Measurements from ENCODE around the gene GIGYF2.
"Not testable (repeated sequence)": the region's sequence is repeated elsewhere in the genome, so short reads cannot be mapped to it uniquely, and the experiment has no call there.

The GIGYF2 gene

DNA sequence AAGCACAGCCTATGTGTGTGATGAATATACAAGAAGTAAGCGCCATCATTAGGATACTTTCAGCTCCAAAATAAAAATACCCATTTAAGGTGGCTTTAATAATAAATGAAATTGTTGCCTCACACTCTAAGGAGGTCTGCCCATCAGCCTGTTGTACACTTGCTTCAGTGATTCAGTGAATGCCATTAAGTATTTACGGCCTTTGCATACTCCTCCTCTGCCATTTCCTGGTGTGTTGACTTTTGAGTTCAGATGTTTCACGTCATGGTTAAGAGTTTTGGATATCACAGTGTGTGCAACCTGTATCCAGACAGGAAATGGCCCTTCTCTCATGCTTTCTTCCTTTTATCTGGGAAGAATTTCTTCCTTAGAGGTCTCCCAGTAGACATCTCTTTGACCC is 134.4 kb downstream of the GIGYF2 start:
- DNase-seq: no peak

DNA sequence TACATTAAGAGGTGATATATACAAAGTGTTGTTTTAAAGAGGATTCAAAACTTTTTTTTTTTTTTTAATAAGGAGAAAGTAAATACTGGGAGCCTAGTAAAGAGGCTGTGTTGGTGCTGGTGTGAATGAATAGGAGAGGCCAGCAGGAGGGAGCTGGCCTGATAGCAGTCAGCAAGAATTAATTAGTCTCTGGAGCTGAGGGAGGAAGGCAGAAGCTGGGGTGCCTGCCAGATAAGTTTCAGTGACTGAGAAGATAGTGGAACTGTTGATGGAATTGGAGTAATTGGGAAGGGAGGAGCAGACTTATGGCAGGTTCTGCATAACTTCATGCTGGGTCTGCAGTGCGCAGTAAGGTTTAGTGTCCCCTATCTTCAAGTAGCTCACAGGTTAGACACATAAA is 136.7 kb downstream of the GIGYF2 start:
- DNase-seq: no peak

DNA sequence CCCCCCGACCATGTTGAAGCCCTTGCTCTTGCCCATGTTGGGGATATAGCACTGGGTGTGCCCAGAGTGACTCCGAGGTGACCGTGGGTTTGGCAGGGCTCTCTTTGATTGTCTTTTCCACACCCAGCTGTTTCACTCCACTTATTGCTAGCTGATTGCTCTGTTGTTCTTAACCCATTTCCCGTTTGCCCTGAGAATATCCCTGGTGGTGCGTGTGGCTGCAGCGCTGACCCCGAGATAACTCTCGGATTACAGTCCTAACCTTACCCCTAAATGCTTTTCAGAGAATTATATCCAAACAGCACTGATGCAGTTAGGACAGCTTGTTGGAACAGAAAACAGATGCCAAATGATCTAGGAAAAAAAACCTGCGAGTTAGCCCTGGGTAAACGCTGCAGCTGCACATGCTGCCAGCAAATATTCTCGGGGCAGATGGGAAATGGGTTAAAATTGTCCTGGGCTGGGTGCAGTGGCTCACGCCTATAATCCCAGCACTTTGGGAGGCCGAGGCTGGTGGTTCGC is 138.6 kb downstream of the GIGYF2 start:
- no peak for DNase-seq

DNA sequence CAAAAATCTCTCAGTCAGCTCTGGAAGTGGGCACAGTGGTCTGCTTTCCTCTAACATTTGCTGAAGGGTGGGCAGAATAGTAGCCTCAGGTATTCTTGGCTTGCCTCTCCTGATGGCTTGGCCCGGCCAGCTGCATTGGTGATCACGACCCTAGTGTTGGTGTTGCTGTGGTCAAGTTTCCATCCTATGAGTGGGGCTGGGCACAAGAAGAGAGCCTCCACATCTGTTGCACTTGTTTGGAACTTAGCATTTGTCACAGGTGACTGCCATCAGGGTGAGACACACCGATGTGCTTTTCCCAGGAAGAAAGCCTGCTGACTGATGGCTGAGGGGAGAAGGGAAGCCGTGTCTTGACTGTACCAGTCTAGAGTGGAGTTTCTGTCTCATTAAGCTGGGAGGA is 139.8 kb downstream of the GIGYF2 start:
- DNase-seq: no peak

DNA sequence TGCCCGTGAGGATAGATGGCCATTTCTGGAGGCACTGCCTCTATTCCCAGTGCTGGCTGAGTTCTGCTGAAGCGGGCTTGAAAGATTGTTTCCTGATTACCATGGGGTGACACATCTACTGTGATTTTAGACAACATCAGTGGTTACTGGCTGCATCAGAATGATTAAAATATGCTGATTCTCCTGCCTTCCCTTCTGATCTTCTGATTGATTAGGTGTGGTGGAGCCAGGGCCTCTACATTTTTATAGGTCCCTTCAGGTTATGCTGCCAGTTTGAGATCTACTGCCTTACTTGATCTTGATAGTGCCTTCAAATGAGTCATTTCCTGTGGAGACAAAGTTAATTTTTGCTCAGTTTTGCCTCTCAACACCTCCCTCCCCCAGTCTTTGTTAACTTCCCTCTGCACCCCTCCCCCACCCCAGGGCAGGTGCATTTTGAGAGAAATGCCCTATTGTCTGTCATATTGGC is 141.3 kb downstream of the GIGYF2 start:
- DNase-seq: peak; percentile 90

DNA sequence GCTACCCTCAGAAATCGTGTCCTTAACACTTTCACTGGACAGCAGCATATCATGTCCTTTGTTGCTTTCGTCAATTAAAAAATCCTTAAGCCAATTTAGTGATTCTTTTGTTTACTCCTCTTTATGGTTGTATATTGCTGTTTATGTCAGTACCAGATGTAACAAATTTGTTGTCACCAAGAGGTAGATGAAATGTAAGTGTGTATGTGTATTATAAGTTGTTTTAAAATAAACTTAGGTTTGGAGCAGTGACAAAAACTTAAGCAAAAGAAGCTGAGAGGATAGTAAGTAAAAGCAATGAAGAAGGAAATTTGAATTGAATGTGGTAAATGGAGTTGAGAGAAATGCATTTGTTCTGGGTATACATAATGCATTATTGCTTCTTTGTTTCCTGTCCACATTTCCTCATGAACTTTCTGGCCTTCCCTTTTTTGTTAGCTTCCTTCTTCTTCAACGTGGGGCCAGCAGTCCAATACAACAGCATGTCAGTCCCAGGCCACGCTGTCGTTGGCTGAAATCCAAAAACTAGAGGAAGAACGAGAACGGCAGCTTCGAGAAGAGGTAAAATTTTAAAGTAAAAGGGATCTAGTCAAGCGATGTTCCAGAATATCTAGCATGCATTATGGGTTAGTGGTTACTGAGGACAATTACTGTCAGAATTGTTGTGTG is 142.4 kb downstream of the GIGYF2 start:
- peak; percentile 6 for DNase-seq

DNA sequence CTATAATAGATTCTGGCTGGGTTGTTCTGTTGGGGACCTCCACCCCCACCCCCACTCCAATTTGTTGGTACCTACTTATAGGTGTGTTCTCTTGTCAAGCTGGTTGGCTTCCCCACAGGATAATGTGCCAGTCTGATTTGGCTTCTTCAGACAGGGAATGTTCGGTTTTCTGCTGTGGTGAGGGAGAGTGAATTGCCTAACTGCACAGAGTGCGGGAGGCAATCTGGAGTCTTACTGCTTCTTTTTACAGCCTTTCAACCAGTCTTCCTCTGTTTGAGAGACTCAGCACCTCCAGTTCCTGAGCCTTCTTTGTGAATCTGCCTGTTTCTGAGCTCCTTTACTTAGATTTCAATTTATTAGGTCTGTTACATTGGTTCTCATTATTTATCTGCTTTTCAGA is 145.6 kb downstream of the GIGYF2 start:
- no peak for DNase-seq

DNA sequence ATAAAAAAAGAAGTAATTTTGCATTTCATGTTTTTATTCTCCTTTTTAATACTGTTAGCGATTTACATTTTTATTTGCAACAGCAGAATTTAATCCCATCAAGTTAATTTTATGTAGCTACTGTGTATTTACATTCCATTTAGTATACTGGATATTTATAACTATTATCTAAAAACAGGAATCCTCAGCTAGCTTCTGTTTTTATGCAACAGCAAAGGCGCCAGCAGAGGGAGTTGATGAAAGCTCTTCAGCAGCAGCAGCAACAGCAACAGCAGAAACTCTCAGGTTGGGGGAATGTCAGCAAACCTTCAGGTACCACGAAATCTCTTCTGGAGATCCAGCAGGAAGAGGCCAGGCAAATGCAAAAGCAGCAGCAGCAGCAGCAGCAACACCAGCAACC is 146.7 kb downstream of the GIGYF2 start:
- no peak for DNase-seq

DNA sequence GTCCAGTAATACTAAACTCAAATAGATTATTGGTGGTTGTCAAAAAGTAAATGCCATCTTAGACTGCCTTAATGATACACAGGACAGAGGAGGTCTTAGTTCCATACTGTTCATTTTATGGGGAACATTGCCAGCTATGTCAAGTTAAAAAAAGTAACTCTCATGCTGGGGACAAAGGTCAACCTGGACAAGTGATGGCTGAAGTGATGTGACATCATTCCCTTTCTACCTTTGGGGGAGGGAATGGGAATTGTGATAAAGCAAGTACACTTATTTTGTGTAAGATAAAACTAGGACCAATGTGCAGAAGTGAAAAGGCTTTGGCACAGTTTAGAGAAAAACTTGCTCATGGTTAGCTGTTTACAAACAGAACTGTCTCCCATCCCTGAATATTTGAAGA is 148.9 kb downstream of the GIGYF2 start:
- no peak for DNase-seq

DNA sequence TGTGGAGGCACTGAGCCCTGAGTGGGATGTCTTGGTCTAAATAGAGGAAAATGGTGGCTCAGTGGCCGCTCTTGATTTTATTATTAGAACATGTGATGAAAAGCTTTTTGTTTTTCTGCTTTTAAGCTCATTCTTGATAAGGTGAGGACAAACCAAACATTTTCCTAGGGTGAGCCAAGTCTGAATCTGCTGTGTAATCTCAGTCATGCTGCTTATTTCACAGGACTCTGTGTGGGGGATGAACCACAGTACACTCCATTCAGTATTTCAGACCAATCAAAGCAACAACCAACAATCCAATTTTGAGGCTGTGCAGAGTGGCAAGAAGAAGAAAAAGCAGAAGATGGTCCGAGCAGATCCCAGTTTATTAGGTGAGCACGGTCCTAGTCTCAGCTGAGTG is 152.9 kb downstream of the GIGYF2 start:
- DNase-seq: no peak

DNA sequence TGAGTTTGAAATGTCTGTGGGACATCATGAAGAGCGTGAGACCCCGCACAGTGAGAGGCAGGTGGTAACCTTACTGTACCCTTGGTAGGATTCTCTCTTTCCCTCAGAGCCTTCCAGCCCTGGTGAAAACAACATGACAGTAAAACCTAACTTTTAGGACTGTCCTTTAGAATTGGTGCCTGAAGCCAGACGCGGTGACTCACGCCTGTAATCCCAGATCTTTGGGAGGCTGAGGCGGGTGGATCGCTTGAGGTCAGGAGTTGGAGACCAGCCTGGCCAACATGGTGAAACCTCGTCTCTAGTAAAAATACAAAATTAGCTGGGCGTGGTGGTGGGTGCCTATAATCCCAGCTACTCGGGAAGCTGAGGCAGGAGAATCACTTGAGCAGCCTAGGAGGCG is 154.9 kb downstream of the GIGYF2 start:
- DNase-seq: not testable (repeated sequence)

DNA sequence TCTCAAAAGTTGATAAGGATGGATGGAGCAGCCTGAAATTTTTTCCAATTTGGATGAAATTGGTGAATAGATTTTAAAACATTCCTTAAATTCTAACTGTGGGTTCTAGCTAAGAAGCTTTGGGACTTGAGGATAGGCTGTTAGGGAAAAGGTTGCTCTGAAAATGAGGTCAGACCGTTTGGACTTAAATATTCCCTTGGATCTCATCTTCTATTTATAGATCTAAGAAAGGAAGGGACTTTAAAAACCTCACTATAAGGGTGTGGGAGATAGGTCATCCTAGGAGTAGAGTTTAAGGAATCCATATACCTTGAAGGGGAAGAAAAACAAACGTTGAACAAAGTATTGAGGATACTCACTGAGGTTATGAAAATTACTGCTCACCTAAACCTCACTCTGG is 155.5 kb downstream of the GIGYF2 start:
- DNase-seq: no peak

DNA sequence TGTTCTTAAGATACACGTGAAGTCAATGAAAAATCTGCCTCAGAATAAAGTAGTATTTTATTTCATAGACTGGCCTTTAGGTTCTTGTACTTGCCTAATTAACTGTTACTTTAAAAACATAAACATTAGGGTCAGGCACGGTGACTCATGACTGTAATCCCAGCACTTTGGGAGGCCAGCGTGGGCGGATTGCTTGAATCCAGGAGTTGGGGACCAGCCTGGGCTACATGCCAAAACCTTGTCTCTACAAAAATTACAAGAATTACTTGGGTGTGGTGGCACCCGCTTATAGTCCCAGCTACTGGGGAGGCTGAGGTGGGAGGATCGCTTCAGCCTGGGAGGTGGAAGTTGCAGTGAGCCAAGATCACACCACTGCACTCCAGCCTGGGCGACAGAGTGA is 157.0 kb downstream of the GIGYF2 start:
- DNase-seq: no peak

DNA sequence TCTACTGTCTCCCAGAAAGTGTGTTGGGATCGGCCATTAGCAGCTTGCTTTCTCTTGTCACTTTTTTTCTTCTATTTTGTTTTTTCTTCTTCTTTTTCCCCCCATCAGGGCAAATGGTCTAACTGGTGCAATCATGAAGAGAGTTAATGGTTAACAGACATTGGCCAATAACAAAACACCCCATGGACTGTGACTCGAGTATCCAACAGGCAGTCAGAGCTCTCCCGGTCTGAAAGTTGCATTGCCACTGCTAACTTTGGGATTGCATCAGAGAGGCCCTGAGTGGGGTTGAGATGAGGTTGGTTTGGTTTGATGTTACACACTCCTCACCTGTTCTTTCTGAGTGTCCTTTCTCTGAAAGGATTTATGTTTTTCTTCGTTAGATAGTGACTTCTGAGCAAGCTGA is 160.0 kb downstream of the GIGYF2 start:
- DNase-seq: no peak

DNA sequence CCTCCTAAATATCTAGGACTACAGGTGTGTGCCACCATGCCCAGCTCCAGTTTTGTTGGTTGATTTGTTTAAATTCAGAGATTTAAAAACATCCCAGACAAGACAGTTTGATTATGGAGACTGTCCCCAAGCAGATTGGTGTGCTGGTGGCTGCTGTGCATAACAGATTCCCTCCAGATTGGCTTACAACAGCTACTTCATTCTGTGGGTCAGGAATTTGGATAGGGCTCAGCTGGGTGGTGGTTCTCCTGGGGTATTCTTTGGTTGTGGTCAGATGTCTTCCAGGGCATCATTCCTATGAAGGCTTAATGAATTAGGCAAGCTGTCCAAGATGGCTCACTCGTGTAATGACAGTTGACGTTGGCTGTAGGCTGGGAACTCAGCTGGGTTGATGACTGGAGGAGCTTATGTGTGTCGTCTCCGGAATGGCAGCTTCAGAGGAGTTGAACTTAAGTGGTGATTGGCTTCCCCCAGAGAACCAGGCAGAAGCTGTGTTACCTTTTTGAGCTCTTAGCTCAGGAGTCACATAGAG is 162.3 kb downstream of the GIGYF2 start:
- DNase-seq: no peak

DNA sequence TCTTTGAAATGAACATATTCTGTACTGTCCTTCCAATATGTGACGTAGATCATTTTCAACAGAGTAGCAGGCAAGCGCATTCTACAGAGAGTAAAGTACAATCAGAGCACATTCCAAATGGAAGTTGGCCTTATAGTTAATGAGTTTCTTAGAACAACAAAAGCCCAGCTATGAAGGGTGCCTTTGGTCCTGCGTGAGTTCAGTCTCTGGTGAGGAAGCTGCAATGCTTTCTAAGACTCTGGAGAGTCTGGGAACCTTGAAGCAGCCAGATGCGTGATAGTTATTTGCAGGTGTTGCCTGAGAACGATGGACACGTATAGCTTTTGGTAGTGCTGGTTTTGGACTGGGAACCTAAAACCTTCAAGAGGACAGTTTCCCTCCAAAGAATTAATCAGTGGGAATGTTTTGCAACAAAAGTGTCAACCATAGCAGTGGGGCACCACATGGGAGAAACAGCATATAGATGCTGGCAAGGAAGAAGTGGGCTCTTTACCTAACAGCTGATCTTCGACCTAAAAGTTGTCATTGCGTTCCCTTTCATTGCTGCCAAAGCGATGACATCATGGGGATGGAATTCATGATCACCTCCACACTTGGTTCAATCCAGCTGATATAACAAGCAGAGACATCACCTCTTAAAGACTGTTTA is 163.6 kb downstream of the GIGYF2 start:
- DNase-seq: no peak

DNA sequence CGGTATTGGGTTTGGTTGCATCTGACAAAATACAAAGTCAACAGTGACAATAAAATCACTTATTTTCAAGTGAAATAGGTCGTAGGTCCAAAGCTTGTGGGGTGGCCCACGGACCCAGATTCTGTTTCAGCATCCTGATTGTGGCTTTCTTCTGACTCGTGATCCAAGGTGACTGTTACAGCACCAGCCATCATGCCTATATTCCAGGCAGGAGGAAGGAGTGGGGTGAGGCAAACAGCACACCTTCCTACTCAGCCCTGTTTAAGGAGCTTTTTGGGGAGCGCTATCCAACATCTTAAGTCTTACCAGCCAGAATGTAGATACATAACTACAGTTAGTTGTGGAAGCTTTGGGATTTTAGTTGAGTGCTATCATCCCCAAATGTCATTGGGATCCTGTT is 164.2 kb downstream of the GIGYF2 start:
- DNase-seq: no peak

DNA sequence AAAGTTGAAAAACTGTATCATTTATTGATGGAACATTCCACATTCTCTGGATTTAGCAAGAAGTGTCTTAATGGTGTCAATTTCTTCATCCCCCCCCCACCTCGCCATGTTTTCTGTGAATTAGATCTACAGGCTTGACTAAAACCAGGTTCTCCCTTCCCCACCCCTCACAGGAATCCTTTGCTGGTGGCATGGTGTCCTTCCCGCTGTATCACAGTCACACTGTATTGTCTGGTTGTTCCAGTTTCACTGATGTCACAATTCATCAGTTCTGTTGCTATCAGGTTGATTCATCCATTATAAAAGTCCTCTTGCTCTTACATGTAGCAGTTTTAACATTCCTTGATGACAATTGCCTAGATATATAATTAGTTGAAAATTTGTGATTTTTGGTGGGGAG is 166.9 kb downstream of the GIGYF2 start:
- no peak for DNase-seq

DNA sequence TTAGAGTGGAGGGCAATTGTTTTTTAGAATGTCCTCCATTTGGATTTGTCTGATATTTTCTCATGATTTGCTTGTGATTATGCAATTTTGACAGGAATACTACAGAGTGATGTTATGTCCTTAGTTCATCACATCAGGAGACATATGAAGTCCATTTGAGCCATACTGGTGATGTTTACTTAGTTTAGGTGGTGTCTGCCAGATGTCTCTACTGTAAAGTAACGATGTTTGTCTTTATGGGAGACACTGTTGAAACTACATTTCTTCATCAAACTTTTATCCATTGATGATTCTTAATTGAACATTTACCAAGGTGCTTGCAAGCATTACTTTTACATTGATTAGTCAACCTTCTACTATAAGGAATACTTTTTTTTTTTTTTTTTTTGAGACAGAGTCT is 168.0 kb downstream of the GIGYF2 start:
- DNase-seq: no peak

DNA sequence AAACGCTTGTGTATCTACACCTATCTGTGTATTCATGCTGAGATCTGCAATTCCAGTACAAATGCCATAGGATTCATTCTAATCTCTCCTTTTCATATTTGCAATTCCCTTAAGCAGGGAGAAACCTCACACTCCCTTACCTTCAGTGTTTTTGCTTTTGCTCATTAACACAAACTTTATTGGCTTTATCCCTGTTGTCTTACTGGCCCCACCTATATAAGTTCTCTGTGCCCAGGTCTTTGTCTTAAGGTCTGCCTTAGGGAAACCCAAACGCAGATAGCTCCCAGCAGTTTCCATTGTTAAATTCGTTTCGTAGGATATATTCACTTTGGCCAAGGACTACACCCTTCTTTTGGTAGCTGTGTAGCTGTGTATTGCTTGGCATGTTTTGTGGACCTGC is 169.0 kb downstream of the GIGYF2 start:
- DNase-seq: no peak

DNA sequence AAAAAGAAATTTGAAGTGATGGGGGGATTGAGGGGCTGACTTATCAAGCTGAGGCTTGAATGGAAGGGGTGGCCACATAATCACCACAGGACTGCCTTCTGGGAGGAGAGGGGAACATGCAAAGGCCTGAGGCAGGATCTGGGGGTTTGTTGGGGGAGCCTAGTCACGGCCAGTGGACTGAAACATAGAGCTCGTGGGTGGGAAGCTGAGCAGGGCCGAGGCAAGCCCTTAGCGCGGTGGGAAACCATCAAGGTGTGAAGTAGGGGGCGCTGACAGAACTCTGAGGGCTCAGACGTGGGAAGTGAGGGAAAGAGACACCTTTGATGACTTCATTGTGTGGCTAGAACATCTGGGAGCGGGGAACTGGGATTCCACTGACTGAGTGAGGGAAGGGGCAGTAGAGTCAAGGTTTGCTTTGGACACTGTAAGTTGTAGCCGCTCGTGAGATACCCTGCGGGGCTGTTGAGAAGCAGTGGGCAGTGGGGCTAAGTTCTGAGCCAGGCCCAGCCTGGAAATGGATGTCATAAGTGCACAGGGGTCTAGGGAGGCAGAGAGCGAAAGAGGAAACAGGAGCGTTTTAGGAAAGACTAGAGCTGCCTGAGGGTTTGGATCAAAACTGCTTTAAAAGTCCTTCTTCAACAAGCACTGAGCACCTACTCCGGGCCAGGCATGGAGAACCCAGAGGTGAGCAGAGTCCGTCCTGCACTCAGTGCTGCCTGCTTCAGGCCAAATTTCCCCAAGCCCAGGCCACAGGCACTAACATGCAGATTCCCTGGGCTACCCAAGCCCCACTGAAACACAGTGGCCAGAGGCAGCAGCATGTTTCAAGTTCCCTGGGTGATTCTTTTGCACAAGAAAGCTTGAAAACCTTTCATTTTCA is 172.2 kb downstream of the GIGYF2 start:
- DNase-seq: no peak

DNA sequence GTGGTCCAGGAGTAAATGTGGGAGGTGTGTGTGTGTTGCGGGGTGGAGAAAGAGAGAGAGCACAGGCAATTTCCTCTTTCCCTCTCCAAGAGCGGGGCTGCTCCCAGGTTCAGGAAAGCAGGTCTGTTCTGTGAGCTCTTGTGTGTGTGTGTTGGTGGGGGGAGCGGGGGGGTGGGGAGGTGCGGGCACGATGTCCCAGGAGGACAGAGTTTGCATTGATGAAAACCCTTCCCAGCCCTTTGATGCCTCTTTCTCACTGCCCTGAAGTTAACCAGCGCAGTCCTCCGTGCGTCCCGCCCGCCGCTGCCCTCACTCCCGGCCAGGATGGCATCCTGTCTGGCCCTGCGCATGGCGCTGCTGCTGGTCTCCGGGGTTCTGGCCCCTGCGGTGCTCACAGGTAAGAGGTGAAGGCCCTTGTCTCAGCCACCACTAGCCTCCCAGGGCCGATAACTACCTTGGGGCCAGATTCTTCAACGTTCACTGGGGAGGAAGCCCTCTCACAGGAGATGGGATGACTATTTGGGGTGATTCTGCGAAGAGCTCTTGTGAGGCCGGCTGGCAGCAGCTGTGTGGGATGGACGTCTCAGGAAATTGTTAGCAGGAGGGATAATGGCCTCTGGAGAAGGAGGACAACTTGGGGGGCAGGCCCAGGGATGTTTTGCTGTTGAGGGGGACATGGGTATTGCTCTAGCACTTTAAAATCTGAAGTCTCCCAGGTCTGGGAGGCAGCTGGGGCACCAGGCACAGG is 173.1 kb downstream of the GIGYF2 start, which contains the start of gene SNORC:
SNORC (plus strand) TSS at position 247 of the 748 bp plus-strand sequence; CDS start at position 325, 78 bp downstream.
- no peak for DNase-seq
